HG03025 (cell line): ENCODE measurements around the gene DCTN2.

Source experiments
- ATAC-seq: cut with Tn5 transposase; IDR thresholded peaks from one replicate; pipeline ENCODE4 v1.9.1; 2021; ENCODE audit warnings: mild to moderate bottlenecking, moderate library complexity; ENCODE audit not compliant: unreplicated experiment, low FRiP score

Gene DCTN2

GRCh38 chr12:57550641-57551549 lies 3.9 kb upstream of the DCTN2 start:
- ATAC-seq, result no peak

DNA sequence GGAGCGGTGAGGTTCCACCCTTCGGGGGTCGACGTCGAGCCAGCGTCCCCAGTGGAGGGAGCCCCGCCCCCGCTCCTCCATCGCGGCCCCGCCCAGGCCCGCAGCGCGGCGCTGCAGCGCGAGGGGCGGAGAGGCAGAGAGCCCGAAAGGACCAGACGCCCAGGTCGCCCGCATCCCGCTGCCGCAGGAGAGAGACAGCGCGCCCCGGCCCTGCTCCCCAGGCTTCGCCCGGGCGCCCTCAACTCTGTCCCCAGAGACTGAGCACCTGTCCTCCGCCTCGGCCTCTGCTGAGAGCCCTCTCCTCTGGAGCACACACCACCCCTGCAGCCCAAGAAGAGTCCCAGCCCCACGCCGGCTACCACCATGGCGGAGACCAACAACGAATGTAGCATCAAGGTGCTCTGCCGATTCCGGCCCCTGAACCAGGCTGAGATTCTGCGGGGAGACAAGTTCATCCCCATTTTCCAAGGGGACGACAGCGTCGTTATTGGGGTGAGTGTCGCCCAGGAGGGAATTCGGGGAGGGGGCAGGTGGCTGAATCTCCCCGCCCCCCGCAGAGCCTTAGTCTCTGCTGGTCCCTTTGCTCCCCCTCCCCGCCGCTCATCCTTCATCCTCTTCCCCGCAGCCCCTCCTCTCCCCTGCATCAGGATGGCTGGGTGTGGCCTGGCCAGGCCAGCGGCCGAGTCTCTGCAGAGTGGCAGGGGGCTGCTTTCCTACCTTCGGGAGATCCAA lies 3.1 kb upstream of the DCTN2 start, which contains the start of gene KIF5A:
Gene KIF5A (plus strand): TSS at position 136 of the 732 bp plus-strand sequence. CDS start 228 bp downstream, at position 364.
- no peak for ATAC-seq

GRCh38 chr12:57549203-57549908 lies 2.4 kb upstream of the DCTN2 start:
- no peak for ATAC-seq

- ATAC-seq, result no peak
Observed at GRCh38 chr12:57548488-57548887, 1.5 kb upstream of the DCTN2 start.

DNA sequence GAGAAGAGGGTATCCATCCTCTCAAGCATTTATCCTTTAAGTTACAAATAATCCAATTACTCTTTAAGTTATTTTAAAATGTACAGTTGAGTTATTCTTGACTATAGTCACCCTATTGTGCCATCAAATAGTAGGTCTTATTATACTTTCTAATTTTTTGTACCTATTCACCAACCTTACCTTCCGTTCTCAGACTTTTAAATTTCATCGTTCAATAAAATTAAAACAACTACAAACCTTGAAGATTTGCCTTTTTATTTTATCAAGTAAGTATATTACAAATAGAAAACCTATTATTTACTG lies 972 bp upstream of the DCTN2 start:
- no peak for ATAC-seq

GRCh38 chr12:57547288-57548012 lies 458 bp upstream of the DCTN2 start:
- ATAC-seq, result no peak

GRCh38 chr12:57545809-57546437 lies 1.1 kb downstream of the DCTN2 start:
- ATAC-seq, result no peak

GRCh38 chr12:57543581-57543980 lies 3.4 kb downstream of the DCTN2 start:
- ATAC-seq, result no peak

- no peak for ATAC-seq
Observed at GRCh38 chr12:57541717-57542116, 5.3 kb downstream of the DCTN2 start.

GRCh38 chr12:57541001-57541400 lies 6.0 kb downstream of the DCTN2 start:
- no peak for ATAC-seq

DNA sequence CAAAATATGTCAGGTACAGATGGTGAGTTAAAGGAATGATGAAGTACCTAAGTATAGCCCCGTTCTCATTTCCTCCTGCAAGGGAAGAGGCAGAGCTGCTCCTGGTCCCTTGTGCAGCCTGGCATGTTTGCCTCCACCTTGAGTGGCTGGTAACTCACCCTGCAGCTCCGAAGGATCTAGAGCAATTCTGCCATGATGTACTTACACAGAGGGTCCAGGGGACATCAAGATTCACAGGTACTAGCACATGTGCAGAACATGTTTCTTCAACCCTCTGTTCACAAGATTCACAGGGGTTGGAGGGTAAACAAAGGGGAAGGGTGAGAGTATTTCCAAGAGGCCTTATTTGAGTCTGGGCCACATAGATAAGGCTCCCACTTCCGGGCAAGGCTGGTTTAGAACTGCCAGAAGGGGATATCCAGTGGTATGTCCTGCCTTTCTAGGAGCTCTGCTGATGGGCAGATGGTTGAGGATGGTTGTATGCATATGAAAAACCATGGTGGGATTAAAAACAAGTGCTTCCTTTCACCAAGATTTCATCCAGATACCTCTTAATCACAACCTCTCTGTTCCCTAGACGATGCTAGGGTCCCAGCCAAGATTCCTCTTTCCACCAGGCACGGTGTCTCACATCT lies 7.7 kb downstream of the DCTN2 start:
- no peak for ATAC-seq

GRCh38 chr12:57536597-57536942 lies 10.4 kb downstream of the DCTN2 start:
- no peak for ATAC-seq

- no peak for ATAC-seq
Observed at GRCh38 chr12:57535764-57536596, 11.0 kb downstream of the DCTN2 start.

GRCh38 chr12:57534991-57535543 lies 11.9 kb downstream of the DCTN2 start:
- ATAC-seq, result no peak

- no peak for ATAC-seq
Observed at GRCh38 chr12:57534250-57534649, 12.7 kb downstream of the DCTN2 start.

GRCh38 chr12:57533108-57533507 lies 13.9 kb downstream of the DCTN2 start:
- no peak for ATAC-seq

DNA sequence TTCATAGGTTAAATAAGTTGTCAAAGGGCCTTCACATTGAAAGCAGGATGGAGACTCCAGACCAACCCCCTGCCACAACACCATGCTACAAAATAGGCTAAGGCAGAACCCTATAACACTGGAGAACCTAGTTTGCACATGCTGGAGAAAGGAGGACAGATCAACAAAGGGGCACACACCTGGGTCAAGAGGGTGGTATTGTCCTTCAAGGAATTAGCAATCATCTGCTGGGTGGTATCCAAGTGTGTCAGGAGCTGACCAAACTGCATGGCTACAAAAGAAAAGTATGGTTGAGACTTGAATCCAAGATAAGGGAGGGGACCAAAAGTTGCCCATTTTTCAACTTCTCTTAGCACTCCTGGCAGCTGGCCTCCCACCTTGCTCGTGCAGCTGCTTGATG lies 15.2 kb downstream of the DCTN2 start:
- ATAC-seq, result no peak

DNA sequence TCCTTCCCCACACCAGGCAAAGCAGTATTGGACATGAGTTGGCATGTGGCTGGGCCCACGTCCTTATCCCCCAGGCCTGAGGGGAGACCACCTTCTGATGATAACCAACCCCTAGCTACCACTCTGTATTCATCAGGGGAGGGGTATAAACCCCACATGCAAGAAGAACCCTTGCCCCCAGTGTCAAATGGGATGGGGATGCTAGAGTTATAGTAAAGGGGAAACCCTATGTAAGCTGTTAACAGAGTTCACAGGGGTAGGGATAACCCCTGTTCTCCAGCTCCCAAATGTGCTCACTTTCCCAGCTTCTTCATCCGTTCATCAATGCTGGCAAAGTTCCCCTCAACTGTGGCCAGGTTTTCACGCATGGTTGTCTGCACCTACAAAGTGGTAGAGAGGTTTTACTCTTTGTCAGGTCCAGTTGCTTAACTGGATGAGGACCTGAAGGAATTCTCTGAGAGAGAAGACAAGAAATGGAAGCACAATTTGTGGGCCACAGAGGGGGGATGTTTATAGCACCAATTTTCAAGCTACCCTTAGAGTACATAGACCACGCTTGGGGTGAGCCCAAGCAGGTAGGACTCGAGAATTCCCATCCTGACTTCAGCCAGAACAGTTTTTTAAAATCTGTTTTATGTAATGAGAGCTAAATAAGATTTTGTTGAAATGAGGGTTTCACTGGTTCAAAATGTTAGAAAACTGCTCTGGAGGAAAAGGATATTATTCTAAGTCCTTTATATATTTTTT lies 16.4 kb downstream of the DCTN2 start:
- ATAC-seq, result no peak
